GM18502 (cell line): ENCODE results near the gene CHD5.

ENCODE experiments used
- ATAC-seq: cut with Tn5 transposase; IDR thresholded peaks from one replicate; pipeline ENCODE4 v1.9.1; 2021; ENCODE audit warnings: mild to moderate bottlenecking; ENCODE audit not compliant: unreplicated experiment, poor library complexity

Gene CHD5

DNA sequence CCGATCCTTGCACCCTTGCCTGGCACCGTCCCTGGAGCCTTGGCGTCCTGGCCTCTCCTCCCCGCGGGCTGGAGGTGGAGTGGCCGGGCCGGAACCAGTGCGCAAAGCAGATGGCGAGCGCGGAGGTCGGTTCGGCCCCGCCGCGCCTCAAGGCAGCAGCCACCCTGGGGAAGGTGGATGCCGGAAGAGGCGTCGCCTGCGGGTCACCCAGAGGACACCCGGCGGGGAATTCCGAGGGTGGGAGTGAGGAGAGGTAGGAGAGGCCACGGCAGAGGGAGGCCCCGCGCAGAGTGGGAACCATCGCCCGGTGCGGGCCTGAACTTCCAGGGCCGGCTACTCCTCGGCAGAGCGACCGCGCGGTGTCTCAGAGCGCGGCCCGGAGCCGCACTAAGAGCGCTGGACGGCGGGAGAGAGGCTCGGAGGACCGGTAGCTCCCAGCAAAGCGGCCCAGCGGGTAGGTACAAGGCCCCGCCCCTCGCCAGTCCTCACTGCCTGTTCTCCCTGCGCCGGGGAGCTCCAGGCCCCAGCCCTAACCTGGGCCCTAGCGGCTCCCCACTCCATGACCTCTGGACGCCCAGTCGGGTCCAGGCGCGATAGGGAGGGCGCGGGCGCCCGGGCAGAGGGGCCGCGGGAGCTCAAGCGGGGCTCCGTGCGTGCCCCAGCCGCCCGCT, 25.9 kb upstream of the CHD5 start, which contains the start of gene RNF207:
TSS of gene RNF207 (plus strand) at position 271 of the 671 bp plus-strand sequence. CDS start 417 bp downstream, outside the sequence.
- ATAC-seq = peak; percentile 64

DNA sequence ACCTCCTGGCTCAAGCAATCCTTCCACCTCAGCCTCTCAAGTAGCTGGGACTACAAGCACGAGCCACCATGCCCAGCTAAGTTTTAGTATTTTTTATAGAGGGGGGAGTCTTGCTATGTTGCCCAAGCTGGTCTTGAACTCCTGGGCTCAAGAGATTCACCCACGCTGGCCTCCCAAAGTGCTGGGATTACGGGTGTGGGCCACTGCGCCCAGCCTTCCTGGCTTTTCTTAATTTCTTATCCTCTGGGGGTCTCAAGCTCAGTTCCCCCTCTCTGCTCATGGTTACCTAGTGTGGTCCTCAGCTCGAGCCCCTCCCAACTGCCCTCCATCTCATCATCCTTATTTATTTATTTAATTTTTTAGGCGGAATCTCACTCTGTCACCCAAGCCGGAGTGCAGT, 22.1 kb upstream of the CHD5 start:
- no peak for ATAC-seq

DNA sequence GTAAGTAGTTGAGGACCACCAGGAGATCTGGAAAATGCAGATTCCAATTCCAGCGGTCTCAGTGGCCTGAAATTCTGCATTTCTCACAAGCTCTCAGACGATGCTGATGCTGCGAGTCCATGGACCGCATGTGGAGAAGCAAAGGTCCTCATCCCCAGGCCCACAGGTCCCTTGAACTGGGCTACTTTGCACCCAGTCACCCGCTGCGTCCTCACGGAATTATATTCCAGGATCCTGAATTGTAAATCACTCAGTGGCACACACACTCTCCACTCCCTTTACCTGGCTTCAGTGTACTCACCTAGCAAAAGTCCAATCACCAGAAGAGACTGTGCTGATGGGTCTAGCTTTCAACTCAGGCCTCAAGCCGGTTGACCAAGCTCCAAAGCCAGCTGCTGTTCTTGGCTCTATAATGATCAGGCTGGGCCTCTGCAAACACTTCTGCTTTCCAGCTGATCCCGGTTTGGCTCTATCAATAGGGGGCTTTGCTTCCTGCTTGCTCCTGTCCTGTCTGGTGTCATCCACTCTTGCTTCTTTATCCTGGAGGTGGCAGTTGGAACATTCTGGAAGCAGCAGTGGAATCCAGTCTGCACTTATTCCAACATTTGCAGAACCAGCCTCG, 20.2 kb upstream of the CHD5 start:
- no peak for ATAC-seq

DNA sequence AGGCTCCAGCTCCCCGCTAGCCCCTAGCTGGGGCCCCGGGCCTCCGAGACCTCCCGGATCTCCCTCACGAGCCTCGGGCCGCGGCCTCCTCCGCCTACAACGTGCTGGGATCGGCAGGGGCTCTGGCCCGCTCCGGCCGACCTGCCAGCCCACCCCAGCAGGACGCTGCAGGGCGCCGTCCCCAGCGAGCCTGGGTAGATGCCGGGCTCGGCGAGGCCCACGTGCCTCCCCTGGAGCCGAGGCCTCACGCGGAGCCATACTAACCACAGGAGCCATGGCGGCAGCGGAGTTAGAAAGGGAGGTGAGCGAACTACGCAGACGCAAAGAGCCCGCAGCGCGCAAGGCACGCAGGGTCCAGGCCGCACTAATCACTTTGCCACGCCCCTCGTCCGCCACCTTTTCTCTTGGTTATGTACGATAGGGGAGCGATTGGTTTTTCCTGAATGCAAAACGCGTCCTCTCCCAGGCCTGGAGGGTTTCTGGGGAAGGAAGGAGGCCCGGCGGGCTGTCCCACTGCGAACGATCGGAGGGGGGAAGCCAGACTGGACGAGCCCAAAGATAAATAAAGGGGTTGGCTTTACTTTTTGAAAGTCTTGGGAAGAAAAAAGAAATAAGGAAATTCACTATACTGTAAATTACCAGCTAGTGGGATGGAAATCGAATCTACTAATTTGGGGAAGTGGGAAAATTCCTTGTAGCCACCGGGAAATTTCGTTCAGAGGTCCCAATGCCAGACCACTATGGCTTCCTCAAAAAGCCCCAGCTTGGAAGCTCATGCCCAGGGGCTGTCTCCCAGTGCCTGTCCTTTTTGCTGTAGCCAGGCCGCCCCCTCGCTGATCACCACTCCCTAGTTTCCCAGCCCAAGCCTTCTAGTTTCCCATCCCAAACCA, 19.4 kb upstream of the CHD5 start, which contains the start of gene RPL22:
TSS of gene RPL22 (minus strand) at position 298 of the 890 bp plus-strand sequence. CDS start at position 276, 22 bp downstream.
- ATAC-seq = peak; percentile 93

DNA sequence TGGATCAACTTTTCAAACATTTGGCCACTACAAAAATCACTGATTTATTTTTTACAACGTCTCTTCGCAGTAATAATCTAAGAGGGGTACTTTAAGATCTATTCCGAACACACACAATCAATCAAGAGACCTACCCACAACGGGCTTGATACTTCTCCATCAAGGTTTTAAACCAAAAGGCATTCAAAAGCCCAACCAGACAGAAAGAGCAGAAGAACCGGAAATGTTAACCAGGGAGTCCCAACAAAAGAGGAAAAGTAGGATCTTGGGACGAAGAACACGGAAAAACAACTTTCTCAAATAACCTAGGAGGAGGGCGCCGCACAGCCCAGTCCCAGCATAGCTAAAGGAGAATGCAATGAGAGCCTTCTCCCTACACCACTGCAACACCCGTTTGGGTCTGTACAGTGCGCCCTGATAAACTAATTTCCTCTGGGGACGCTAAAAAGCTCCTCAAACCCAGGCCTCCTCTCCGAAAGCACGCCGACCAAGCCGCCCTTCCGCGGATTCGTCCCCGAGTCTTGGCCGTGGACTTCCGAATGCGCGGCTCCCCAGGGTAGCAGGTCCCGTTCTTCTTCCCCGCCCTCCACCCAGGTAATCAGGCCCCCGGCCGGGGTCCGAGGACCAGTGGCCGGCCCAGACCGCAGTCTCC, 18.7 kb upstream of the CHD5 start:
- peak; percentile 31 for ATAC-seq

DNA sequence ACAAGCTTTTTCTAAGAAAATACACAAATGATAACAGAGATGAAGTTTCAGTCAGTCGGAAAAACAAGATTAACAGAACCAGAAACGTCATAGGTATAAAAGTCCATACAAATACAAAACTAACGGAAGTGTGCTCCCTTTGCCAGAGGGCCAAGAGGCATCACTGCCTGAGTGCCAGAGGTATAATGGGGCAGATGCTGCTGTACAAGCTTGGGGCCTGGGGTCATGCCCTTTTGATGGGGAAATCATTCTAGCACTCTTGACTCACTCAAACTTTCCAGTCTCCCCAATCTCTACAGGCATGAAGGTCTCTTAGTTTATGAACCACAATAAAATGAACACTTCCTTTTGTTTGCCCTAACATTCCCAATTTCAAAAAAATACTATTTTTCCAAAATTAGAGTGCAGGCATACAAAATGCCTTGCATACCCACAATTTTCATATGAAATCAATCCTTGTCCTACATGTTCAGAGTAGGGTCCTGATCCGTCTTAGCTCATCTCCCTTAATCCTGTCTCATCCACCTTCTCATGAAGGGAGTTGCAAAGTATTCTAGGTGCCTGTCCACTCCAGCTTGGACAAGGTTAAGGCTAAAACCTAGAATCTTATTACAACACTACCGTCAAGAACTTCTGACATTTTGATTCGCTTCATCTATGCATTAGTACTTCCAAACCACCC, 17.8 kb upstream of the CHD5 start:
- no peak for ATAC-seq

DNA sequence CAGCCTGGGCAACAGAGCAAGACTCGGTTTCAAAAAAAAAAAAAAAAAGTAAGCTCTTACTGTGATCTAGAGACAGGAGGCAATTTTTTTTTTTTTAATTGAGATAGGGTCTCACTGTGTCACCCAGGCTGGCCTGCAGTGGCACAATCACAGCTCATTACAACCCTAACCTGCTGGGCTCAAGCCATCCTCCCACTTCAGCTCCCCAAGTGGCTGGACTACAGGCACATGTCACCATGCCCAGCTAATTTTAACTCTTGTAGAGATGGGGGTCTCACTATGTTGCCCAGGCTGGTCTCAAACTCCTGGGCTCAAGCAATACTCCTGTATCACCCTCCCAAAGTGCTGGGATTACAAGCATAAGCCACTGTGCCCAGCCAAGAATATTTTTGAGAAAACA, 11.8 kb upstream of the CHD5 start:
- ATAC-seq = no peak

DNA sequence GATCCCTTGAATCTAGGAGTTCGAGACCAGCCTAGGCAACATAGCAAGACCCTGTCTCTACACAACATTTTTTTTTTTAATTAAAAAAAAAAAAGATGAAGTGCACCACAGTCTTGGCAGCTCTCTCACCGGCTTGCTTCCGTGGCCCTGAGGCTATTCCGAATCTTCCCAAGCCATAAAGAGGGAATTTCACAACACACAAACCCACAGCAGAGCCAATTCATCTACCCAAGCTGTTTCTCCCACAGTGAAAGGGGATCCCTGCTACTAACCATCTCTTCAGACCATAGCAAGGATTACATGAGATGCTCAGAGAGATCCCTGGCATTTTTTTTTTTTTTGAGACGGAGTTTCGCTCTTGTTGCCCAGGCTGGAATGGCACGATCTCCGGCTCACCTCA, 8.3 kb upstream of the CHD5 start:
- ATAC-seq = no peak

DNA sequence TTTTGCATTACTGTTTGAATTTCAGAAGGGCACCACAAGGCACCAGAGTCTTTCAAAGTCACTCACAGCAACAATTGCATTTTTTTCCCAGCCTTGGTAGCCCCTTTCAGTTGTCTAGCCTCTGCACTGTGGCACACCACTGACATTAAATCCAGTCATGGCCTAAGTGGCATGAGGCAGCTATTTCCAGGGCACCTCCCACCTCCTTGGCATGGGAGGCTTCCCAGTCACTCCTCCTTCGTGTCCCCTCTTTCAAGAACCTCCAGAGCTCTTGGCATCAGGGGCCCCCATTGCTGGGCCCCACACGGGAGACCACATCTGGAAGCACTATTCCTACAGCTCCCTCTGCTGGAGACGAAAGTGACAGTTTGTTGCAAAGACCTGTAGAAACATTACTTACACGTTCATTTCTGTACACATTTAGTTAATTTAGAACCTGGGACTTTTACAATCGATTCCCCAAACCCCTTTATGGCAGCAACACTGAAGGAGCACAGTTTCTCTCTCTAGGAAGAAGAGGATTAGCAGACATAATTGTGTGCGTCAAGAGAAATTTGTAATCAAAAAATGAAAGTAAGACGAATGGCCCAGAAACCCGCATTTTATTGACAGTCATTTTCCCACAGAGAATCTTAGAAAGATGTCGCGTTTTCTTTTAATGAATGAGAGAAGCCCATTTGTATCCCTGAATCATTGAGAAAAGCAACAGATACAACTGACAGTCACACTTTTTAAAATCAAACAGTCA, 5.7 kb upstream of the CHD5 start:
- no peak for ATAC-seq

DNA sequence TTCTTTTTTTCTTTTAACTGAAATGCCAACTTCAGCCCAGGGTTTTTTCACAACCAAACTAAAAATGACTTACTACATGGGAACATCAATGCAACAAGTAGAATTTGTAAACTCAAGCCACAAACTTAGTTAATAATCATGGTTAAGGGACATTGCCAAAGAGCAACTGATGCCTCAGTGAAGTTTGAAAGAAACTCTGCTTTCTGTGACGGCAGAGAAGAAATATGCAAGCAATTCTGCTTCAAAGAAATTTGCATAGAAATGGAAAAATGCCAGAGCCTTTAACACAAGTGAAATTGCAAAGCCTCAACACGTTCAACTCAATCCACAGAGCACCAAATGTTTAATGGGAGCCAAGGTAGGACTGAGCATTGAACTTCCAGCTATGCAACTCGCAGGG, 5.0 kb upstream of the CHD5 start:
- no peak for ATAC-seq

DNA sequence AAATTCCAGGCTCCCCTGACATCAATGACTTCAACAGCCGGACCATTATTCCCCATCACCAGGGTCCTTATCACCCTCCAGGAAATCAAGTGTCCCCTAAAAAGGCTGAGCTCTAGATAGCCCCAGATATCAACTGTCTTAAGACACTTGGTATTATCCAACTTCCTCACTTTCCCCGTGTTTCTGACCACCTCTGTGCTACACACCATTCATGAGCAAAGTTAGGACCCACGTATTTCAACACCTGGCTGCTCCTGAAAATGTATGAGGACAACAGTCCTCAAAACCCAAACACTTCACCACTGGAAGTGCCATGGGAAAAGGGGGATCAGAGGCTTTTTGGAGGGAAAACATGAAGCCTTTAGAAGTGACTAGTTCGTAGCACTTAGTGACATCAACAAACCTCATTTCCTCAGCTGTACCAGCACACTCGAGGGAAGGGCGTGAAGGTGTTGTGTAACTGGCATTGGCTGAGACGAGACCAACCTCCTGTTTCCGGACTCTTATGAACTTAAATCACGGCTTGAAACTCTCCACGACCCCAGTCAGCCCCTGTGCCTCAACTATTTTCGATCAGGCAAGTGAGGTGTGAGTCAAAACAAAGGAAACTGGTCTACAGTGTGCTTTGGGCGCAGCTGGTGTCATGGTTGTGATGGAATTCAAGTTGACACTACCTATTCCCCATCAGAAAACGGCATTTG, 4.1 kb upstream of the CHD5 start:
- no peak for ATAC-seq

DNA sequence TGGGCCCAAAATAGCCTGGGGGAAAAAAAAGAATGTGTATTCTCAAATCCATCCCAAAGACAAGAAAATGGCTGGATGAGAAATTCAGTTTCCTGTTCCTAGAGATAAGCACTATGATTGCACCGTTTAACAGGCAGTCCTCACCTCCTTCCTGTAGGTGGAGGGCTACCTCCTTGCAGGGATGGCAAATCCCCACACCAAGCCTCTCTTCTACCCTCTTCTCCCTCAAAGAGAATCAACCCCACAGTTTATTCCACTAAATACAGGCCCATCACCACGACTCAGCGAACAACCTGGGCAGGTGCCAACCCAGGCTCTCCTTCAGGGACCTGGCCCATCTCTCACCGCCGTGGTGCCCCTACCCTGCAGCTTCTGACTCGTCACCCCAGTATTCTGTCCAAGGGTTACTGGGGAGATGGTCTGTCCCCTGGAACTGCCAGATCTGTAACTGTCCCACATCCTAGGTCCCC, 3.4 kb upstream of the CHD5 start:
- no peak for ATAC-seq

DNA sequence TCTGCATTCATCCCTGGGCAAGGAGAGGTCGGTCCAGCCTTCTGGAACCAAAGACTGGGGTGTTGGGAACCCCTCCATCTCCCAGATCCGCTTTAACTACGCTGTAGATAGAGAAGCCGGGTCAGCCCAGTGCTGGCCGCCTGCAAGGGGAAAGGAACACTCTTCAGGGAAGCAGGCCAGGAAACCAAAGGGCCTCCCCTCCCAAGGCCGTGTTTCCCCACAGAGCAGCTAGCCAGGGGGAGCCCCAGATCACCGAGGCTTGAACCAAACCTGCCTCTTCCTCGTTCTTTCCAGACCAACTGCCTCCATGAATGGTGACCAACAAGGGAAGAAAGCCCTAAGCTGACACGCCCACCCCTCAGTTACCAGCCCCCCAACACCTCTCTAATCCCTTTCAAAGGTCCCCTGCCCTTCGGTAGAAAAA, 1.2 kb upstream of the CHD5 start:
- ATAC-seq = no peak

DNA sequence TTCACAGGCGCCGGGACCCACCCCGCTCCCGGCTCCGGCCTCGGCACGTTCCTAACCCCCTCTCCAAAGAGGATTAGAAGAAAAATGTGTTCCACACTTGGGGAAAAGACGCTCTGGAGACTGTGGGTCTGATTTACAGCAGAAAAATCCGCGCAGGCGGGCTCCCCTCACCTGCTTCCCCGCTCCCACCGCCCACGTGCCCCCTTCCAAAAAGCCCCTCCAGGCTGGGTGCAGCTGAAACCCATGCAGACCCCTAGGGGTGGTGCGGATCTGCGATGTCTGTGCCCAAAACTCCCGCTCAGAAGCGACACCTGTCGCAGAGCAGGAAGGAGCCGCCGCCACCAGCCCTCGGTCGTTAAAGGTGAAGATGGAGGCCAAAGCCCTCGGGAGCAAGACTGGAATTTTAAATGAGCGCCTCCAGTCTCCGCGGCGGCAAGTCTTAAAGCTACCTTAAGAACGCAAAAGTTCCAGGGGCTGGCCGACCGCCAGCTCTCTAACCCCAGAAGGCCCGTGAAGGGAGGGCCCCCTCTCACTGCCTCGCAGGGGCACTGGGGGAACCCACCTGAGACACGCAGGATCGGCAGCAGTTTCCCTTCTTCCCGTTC, 688 bp upstream of the CHD5 start:
- no peak for ATAC-seq

DNA sequence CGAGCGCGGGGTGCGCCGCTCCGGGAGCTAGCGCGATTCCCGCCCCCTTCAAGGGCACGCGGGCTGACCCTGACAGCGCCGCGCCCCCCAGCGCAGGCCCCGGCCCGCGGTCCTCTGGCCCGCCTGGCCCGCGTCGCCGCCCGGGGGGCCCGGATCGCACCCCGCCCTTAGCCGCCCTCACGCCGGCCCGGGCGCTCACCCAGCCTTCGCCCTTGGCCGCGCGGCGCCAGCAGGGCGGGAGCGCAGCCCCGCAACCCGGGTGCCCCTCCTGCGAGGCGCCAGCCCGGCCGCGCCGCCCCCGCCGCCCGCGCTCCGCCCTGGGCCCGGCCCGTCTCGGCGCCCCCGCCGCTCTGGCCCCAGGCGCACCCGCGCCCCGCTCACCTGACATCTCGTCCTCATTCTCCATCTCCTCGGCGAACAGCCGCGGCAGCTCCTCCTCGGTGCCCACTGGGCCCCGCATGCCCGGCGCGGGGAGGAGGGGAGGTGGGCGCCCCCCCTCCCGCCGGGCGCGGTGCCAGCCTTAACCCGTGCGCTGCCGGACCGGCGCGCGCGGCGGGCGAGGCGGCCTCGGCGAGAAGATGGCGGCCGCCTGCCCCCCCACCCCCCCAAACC, 451 bp downstream of the CHD5 start:
- no peak for ATAC-seq

DNA sequence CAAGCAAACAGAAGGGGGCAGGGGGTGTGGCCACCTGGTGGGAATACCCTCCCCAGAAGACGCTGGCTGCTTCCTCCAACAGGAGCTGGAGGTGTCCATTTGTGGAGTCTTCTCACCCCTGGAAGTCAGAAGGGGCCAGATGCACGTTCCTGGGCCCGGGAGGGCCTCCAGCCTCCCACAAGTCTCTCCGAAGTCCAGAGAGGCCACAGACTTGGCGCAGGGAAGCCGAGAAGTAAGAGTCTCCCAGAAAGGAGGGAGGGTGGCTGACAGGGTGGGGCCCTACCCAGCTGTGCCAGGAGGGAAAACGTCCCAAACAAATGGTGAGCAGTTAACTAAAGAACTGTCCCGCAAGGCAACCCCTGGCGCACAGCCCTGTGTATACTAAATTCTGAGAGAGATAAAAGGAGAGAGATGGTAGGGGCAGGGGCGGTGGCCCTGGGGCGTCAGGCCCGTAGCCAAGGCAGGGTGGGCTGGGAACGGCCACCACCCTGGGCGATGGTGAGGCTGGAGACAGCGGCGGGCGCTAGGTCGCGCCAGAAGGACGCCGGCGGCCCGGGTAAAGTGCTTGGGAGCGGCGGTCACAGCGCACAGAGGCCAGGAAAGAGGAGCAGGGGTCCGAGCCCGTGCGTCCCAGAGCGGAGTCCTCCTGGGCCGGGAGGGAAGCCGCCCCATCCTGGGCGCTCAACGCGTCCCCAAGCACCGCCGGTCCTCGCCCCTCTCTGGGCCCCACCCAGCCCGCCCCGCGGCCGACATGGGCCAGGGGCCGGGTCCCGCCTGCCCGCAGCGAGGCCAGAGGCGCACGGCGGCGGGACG, 1.2 kb downstream of the CHD5 start:
- ATAC-seq = no peak
